ENCODE results near the gene CRKL.

CRKL gene

DNA sequence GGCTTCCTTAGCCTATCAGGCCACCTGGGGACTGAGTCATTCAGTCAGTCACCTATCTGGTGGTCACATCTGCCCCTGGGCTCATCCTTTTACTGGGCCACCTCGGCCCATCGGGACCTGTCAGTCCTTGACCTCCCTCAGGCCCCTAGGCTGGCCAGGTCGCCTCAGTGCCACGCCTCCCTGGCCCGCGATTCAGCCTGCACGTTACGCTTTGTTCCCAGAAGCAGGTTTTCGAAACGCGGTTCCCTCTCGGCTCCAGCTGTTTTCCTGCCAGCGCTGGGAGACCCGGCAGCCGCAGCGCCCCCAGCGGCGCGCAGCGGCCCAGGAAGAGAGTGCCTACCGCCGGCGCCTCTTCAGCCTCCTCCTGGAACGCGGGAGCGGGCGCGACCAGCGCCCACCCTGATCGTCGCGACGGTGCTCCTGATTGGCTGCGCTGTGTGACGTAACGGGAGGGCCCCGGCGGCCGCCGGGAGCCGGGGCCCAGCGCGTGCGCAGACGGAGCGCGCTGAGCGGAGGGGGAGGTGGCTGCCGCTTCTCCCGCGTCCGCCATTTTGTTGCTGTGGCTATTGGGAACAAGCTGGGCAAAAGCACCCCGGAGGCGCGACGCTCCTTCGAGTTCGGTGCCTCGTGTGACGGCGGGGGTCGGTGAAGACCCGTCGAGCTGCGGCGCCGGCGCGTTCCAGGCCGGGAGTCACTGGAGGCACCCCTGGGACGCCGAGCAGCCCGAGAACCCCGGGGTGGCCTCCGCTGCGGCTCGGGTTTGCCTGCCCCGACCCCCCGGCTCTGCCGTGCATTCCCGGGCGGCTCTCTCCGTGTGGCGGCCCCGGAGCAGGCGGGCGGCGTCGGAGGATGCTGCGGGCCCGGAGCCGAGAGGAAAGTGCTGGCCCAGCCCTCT lies at the start of gene CRKL (continued):
- TF ChIP-seq ZFP37 (tag by site-specific recombination; IDR thresholded peaks at IDR 0.05) (no peak; the same call in 1 of the 2 replicates), ZNF404 (tag by site-specific recombination; IDR thresholded peaks at IDR 0.05) (no peak), TRIM28 (IDR thresholded peaks at IDR 0.05; ENCODE audit: borderline replicate concordance, low read length) (peak; percentile 17; the same call in 1 of the 2 replicates), ZNF530 (tag by site-specific recombination; IDR thresholded peaks at IDR 0.05; ENCODE audit: low read depth) (no peak), ZNF23 (tag by site-specific recombination; IDR thresholded peaks at IDR 0.05; ENCODE audit: borderline replicate concordance) (no peak), ZFP41 (tag by site-specific recombination; IDR thresholded peaks at IDR 0.05; ENCODE audit: borderline replicate concordance) (no peak), GLIS1 (tag by site-specific recombination; IDR thresholded peaks at IDR 0.05) (peak; percentile 73), YY1 (tag by site-specific recombination; IDR thresholded peaks at IDR 0.05) (peak; percentile 88; the same call in 1 of the 2 replicates), ZNF596 (tag by site-specific recombination; IDR thresholded peaks at IDR 0.05) (no peak), ZNF664 (tag by site-specific recombination; IDR thresholded peaks at IDR 0.05) (no peak), ZNF10 (tag by site-specific recombination; IDR thresholded peaks at IDR 0.05) (no peak), ZNF555 (tag by site-specific recombination; conservative IDR thresholded peaks at IDR 0.05) (no peak), KLF7 (tag by site-specific recombination; IDR thresholded peaks at IDR 0.05; ENCODE audit: borderline replicate concordance) (no peak), REPIN1 (tag by site-specific recombination; IDR thresholded peaks at IDR 0.05; ENCODE audit: low read depth) (no peak), ZBTB44 (tag by site-specific recombination; IDR thresholded peaks at IDR 0.05) (peak; percentile 74), ZNF654 (tag by site-specific recombination; IDR thresholded peaks at IDR 0.05; ENCODE audit: low read depth) (no peak), ZBTB7A (tag by site-specific recombination; IDR thresholded peaks at IDR 0.05; ENCODE audit: low read depth) (peak; percentile 45; the same call in 1 of the 2 replicates), ZNF623 (tag by site-specific recombination; IDR thresholded peaks at IDR 0.05) (no peak), ZNF560 (tag by site-specific recombination; IDR thresholded peaks at IDR 0.05; ENCODE audit: borderline replicate concordance) (no peak), ZNF433 (tag by site-specific recombination; IDR thresholded peaks at IDR 0.05; ENCODE audit: low read depth) (no peak), ZNF302 (tag by site-specific recombination; IDR thresholded peaks at IDR 0.05; ENCODE audit: low read depth) (no peak)
- TF ChIP-seq, protein P1, sequence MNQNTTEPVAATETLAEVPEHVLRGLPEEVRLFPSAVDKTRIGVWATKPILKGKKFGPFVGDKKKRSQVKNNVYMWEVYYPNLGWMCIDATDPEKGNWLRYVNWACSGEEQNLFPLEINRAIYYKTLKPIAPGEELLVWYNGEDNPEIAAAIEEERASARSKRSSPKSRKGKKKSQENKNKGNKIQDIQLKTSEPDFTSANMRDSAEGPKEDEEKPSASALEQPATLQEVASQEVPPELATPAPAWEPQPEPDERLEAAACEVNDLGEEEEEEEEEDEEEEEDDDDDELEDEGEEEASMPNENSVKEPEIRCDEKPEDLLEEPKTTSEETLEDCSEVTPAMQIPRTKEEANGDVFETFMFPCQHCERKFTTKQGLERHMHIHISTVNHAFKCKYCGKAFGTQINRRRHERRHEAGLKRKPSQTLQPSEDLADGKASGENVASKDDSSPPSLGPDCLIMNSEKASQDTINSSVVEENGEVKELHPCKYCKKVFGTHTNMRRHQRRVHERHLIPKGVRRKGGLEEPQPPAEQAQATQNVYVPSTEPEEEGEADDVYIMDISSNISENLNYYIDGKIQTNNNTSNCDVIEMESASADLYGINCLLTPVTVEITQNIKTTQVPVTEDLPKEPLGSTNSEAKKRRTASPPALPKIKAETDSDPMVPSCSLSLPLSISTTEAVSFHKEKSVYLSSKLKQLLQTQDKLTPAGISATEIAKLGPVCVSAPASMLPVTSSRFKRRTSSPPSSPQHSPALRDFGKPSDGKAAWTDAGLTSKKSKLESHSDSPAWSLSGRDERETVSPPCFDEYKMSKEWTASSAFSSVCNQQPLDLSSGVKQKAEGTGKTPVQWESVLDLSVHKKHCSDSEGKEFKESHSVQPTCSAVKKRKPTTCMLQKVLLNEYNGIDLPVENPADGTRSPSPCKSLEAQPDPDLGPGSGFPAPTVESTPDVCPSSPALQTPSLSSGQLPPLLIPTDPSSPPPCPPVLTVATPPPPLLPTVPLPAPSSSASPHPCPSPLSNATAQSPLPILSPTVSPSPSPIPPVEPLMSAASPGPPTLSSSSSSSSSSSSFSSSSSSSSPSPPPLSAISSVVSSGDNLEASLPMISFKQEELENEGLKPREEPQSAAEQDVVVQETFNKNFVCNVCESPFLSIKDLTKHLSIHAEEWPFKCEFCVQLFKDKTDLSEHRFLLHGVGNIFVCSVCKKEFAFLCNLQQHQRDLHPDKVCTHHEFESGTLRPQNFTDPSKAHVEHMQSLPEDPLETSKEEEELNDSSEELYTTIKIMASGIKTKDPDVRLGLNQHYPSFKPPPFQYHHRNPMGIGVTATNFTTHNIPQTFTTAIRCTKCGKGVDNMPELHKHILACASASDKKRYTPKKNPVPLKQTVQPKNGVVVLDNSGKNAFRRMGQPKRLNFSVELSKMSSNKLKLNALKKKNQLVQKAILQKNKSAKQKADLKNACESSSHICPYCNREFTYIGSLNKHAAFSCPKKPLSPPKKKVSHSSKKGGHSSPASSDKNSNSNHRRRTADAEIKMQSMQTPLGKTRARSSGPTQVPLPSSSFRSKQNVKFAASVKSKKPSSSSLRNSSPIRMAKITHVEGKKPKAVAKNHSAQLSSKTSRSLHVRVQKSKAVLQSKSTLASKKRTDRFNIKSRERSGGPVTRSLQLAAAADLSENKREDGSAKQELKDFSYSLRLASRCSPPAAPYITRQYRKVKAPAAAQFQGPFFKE (tag by site-specific recombination; IDR thresholded peaks at IDR 0.05; ENCODE audit: borderline replicate concordance): no peak
- TF ChIP-seq, protein P2, sequence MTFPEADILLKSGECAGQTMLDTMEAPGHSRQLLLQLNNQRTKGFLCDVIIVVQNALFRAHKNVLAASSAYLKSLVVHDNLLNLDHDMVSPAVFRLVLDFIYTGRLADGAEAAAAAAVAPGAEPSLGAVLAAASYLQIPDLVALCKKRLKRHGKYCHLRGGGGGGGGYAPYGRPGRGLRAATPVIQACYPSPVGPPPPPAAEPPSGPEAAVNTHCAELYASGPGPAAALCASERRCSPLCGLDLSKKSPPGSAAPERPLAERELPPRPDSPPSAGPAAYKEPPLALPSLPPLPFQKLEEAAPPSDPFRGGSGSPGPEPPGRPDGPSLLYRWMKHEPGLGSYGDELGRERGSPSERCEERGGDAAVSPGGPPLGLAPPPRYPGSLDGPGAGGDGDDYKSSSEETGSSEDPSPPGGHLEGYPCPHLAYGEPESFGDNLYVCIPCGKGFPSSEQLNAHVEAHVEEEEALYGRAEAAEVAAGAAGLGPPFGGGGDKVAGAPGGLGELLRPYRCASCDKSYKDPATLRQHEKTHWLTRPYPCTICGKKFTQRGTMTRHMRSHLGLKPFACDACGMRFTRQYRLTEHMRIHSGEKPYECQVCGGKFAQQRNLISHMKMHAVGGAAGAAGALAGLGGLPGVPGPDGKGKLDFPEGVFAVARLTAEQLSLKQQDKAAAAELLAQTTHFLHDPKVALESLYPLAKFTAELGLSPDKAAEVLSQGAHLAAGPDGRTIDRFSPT (tag by site-specific recombination; IDR thresholded peaks at IDR 0.05): peak; percentile 98
- TF ChIP-seq, protein P3, sequence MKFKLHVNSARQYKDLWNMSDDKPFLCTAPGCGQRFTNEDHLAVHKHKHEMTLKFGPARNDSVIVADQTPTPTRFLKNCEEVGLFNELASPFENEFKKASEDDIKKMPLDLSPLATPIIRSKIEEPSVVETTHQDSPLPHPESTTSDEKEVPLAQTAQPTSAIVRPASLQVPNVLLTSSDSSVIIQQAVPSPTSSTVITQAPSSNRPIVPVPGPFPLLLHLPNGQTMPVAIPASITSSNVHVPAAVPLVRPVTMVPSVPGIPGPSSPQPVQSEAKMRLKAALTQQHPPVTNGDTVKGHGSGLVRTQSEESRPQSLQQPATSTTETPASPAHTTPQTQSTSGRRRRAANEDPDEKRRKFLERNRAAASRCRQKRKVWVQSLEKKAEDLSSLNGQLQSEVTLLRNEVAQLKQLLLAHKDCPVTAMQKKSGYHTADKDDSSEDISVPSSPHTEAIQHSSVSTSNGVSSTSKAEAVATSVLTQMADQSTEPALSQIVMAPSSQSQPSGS (tag by site-specific recombination; IDR thresholded peaks at IDR 0.05; ENCODE audit: low read depth): peak; percentile 49; the same call in 1 of the 2 replicates
- TF ChIP-seq, protein P4, sequence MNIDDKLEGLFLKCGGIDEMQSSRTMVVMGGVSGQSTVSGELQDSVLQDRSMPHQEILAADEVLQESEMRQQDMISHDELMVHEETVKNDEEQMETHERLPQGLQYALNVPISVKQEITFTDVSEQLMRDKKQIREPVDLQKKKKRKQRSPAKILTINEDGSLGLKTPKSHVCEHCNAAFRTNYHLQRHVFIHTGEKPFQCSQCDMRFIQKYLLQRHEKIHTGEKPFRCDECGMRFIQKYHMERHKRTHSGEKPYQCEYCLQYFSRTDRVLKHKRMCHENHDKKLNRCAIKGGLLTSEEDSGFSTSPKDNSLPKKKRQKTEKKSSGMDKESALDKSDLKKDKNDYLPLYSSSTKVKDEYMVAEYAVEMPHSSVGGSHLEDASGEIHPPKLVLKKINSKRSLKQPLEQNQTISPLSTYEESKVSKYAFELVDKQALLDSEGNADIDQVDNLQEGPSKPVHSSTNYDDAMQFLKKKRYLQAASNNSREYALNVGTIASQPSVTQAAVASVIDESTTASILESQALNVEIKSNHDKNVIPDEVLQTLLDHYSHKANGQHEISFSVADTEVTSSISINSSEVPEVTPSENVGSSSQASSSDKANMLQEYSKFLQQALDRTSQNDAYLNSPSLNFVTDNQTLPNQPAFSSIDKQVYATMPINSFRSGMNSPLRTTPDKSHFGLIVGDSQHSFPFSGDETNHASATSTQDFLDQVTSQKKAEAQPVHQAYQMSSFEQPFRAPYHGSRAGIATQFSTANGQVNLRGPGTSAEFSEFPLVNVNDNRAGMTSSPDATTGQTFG (tag by site-specific recombination; IDR thresholded peaks at IDR 0.05; ENCODE audit: borderline replicate concordance): no peak; the same call in 1 of the 2 replicates

All from HEK293 (cell line).